Embryonic facial prominence (tissue), 1 donor: ENCODE results near the gene SLF2.

Source experiments
- DNase-seq: peaks from one replicate; pipeline ENCODE4 v3.0.0-alpha.2; 2016; ENCODE audit errors: extremely low spot score

Gene SLF2

GRCh38 chr10:100980311-100980710, 67.5 kb downstream of the SLF2 start:
- DNase-seq = no peak

GRCh38 chr10:100980711-100981110, 67.9 kb downstream of the SLF2 start:
- no peak for DNase-seq

GRCh38 chr10:100981178-100981772, 68.5 kb downstream of the SLF2 start:
- DNase-seq = no peak

GRCh38 chr10:100982916-100983830, 70.4 kb downstream of the SLF2 start:
- DNase-seq = no peak

- DNase-seq = no peak
These were observed 71.3 kb downstream of the SLF2 start for GRCh38 chr10:100983868-100984671.

GRCh38 chr10:100984672-100985177, 72.0 kb downstream of the SLF2 start:
- no peak for DNase-seq

- DNase-seq = no peak
These were observed 72.6 kb downstream of the SLF2 start for GRCh38 chr10:100985336-100985735.

- no peak for DNase-seq
These were observed 73.8 kb downstream of the SLF2 start for GRCh38 chr10:100986623-100986951.

GRCh38 chr10:100986952-100987684, 74.4 kb downstream of the SLF2 start, which contains the start of the genes MRPL43 and TWNK:
MRPL43 (minus strand) TSS chr10:100987497; CDS start chr10:100987443, 54 bp downstream.
TWNK (plus strand) TSS chr10:100987543; CDS start chr10:100988211, 668 bp downstream.
- peak; percentile 68 for DNase-seq

- no peak for DNase-seq
These were observed 74.9 kb downstream of the SLF2 start for GRCh38 chr10:100987685-100988049.

- no peak for DNase-seq
These were observed 75.4 kb downstream of the SLF2 start for GRCh38 chr10:100988166-100988565.

- DNase-seq = no peak
These were observed 76.3 kb downstream of the SLF2 start for GRCh38 chr10:100989088-100989487.

GRCh38 chr10:100993986-100994708, 81.4 kb downstream of the SLF2 start:
- no peak for DNase-seq

GRCh38 chr10:100995181-100995580, 82.4 kb downstream of the SLF2 start:
- DNase-seq = no peak

- no peak for DNase-seq
These were observed 84.1 kb downstream of the SLF2 start for GRCh38 chr10:100996678-100997359.

GRCh38 chr10:100997360-100998182, 84.8 kb downstream of the SLF2 start:
- DNase-seq = no peak

GRCh38 chr10:100998183-100998990, 85.6 kb downstream of the SLF2 start:
- DNase-seq = peak; percentile 77

- no peak for DNase-seq
These were observed 86.4 kb downstream of the SLF2 start for GRCh38 chr10:100998991-100999741.
